Progenitor cell of endocrine pancreas (in vitro differentiated cells): ENCODE results near the gene DPH2. TPM values are rescaled to one million over a fixed set of nuclear protein-coding genes. Genes with fewer than 3 reads are reported as not detected.

Source experiments
- DNase-seq: peaks from one replicate; pipeline ENCODE4 v3.0.0; 2021; ENCODE audit warnings: low spot score; ENCODE audit not compliant: unreplicated experiment
- H3K27ac Mint-ChIP-seq: 2 replicates; pipeline ENCODE4 v1.8.0; 2021; ENCODE audit warnings: mild to moderate bottlenecking, moderate library complexity, mixed read lengths
- H3K27me3 Mint-ChIP-seq: 2 replicates; pipeline ENCODE4 v1.8.0; 2021; ENCODE audit warnings: mixed read lengths
- H3K36me3 Mint-ChIP-seq: 2 replicates; pipeline ENCODE4 v1.8.0; 2022; ENCODE audit warnings: mixed read lengths; ENCODE audit not compliant: insufficient read depth
- H3K4me1 Mint-ChIP-seq: 2 replicates; pipeline ENCODE4 v1.8.0; 2021; ENCODE audit warnings: low read depth, mixed read lengths
- H3K4me3 Mint-ChIP-seq: 2 replicates; pipeline ENCODE4 v1.8.0; 2021; ENCODE audit warnings: low read depth, mild to moderate bottlenecking, moderate library complexity, mixed read lengths
- H3K9me3 Mint-ChIP-seq: 2 replicates; pipeline ENCODE4 v1.8.0; 2021; ENCODE audit warnings: low read depth, mixed read lengths
- total RNA-seq: library from RNA; stranded (reverse); gene quantifications from 2 replicates; pipeline ENCODE4 v1.2.1, GENCODE V29; 2021
- TF ChIP-seq, protein P1 (sequence below): fragments of 200-600 bp; sonication (generic); IDR thresholded peaks from one replicate; pipeline ENCODE4 v1.5.0; 2021; ENCODE audit warnings: antibody characterized with exemption, mild to moderate bottlenecking; ENCODE audit not compliant: unreplicated experiment

Gene DPH2
- total RNA-seq, 1 donor from 2014 or later: 25.4 TPM

DNA sequence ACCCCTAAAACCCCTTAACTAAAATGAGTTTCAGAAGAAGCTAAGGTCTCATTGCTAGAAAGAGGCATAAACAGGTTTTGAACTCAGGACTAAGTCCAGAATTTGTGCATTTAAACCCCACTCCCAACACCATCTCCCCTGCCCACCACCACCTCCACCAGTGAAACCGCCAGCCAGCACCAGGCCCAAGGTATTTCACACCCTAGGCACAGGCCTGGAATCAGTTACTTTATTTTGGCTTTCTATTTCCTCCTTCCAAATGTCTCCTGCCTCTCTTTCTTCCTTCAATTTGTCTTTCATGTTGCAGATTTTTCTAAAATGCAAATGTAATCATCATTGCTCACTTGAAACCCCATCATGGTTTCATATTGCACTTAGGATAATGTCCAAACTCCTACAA is 24.9 kb upstream of the DPH2 start:
- Mint-ChIP-seq H3K9me3 (no peaks in the 10 kb centered on the region), H3K4me3 (no peak overlapping the region), H3K27ac (no peak overlapping the region), H3K4me1 (peaks cover 16% of the 10 kb centered on the region), H3K27me3 (peaks cover 10% of the 10 kb centered on the region), H3K36me3 (no peaks in the 10 kb centered on the region)
- TF ChIP-seq, protein P1, sequence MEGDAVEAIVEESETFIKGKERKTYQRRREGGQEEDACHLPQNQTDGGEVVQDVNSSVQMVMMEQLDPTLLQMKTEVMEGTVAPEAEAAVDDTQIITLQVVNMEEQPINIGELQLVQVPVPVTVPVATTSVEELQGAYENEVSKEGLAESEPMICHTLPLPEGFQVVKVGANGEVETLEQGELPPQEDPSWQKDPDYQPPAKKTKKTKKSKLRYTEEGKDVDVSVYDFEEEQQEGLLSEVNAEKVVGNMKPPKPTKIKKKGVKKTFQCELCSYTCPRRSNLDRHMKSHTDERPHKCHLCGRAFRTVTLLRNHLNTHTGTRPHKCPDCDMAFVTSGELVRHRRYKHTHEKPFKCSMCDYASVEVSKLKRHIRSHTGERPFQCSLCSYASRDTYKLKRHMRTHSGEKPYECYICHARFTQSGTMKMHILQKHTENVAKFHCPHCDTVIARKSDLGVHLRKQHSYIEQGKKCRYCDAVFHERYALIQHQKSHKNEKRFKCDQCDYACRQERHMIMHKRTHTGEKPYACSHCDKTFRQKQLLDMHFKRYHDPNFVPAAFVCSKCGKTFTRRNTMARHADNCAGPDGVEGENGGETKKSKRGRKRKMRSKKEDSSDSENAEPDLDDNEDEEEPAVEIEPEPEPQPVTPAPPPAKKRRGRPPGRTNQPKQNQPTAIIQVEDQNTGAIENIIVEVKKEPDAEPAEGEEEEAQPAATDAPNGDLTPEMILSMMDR: no peak
- no peak for DNase-seq

DNA sequence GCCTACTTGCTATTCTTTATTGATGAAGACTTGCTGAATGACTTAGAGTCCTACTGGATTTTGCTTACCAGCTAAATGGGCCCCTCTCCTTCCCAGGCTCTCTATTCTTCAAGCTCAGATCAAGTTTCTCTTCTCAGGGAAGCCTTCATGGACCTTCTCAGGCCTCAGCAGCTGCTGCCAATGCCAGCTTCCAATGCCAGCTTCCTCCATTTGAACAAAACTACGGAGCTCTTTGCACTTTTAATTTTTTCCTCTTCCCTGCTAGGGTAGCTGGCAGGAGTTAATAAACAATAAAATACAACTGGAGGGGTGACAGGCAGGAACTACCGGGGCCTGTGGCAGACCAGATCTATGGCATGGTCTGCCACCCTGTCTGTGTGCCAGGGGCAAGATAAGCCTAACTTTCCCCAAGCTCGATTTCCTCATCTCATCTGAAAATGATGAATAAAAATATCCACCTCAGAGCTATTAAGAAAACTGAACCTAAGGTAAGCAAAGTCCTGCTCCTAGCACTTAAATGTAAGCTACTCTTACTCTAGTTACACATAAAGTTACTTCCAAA is 24.1 kb upstream of the DPH2 start:
- Mint-ChIP-seq H3K27ac (peak overlapping the region; percentile 99), H3K36me3 (peaks cover 2% of the 10 kb centered on the region), H3K9me3 (no peaks in the 10 kb centered on the region), H3K27me3 (peaks cover 7% of the 10 kb centered on the region), H3K4me3 (peak overlapping the region; percentile 87), H3K4me1 (peaks cover 16% of the 10 kb centered on the region)
- TF ChIP-seq, protein P1: no peak
- no peak for DNase-seq

DNA sequence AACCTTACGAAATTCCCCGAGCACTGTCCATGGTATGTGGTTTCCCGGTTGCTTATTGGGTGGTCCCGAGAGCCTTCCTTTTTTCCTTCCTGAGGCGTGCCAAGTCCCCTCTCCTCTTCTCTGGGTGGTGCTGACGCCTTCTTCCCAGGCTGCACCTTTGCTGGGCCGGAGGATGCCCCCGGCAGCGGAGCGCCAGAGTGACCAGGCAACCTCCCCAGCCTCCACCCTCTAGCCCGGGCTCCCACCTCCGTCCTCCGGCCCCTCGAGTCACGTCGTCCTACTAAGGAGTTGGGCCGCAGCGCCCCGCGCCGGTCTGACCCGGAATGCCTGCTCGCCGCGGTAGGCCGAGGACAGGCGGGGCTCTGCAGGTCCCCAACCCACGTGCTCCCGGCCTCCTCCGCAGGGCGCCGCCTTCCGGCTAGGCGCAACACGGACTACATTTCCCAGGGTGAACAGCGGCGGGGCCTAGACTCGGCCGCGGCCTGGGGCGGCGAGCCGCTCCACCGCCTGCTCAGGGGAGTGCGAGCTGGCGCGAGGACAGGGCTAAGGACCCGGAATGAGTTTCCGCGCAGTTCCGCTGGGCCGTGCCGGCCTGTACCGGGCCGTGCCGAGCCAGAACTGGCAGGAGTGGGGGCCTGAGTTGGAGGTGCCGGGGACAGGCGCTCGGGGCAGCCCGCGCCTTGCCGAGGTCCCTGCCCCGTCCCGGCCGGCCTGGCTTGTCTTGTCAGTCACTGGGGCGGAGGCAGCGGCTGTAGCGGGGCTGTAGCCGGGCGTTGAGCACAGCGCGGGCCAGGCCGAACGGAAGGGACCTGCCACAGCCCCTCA is 23.4 kb upstream of the DPH2 start, which contains the start of gene IPO13:
Gene IPO13, plus strand, starts transcription at position 715 of the 825 bp plus-strand sequence. CDS start 651 bp downstream, outside the sequence.
- peak within 1 kb of the TSS; percentile 87 for H3K4me3 Mint-ChIP-seq
- peaks cover 16% of the 10 kb centered on the region for H3K4me1 Mint-ChIP-seq
- TF ChIP-seq, protein P1: peak; percentile 75
- no peaks in the 10 kb centered on the region for H3K9me3 Mint-ChIP-seq
- DNase-seq: peak; percentile 94
- H3K27ac Mint-ChIP-seq: peak within 1 kb of the TSS; percentile 99
- peaks cover 2% of the 10 kb centered on the region for H3K36me3 Mint-ChIP-seq
- H3K27me3 Mint-ChIP-seq: peaks cover 7% of the 10 kb centered on the region

DNA sequence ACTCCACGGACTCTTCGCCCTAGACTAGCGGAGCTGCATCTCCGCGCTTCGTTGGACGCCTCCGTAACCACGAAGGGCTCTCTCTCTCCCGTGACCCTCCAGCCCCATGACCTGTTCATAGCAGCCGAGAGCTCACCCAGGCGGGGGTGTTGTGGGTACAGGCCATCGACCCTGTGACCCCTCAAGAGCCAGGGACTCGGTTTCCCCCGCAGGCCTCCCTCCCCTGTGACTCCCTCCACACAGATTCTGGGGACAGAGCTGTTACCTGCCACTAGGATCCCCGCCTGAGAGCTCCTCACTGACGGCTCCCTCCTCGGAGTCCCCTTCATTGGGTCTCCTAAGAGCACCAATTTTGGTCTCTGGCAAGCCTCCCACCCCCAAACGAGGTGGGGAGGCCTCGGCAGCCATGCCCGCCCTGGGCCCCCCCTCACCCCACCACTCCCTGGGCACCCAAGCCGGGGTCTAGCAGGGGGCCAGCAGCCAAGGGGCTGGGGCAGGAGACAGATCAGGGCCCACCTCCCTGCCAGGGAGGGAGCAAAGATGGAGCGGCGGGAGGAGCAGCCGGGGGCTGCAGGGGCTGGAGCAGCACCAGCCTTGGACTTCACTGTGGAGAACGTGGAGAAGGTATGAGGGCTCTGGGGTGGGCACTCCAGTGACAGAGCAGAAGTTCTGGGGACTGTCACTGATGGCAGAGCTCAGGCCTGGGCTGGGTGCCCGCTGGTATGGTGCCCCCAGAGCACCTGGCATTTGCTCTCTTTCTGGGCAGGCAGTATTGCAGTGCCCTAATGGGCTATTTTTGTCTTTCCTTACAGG is 22.5 kb upstream of the DPH2 start:
- H3K9me3 Mint-ChIP-seq: no peaks in the 10 kb centered on the region
- peaks cover 16% of the 10 kb centered on the region for H3K4me1 Mint-ChIP-seq
- H3K36me3 Mint-ChIP-seq: peaks cover 2% of the 10 kb centered on the region
- H3K4me3 Mint-ChIP-seq: peak overlapping the region; percentile 87
- DNase-seq: no peak
- H3K27ac Mint-ChIP-seq: peak overlapping the region; percentile 99
- TF ChIP-seq, protein P1: no peak
- peaks cover 7% of the 10 kb centered on the region for H3K27me3 Mint-ChIP-seq

DNA sequence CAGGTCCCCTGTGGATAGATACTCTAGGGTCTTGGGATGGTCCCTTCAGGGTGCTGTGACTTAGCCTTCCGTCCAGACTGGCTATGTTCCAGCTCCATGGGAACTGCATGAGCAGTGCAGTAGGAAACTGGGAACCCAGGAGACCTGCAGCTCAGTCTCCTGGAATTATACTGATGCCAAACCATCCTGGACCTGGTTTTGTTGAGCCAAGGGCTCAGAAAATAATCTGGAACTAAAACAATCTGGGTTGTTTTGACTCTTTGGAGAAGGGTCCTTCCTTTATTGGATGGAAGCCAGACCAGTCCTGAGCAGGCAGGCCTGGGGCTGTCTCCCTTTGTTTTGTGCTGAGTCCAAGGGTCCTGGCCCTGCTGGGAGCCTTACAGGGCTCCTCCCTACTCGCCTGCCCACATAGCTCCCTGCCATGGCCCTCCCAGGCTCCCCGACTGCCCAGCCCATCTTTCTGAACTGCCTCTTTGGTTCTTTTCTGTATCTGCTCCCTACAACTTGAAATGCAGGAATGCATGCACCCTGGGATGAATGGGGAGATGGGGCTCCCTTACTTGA is 21.9 kb upstream of the DPH2 start:
- H3K9me3 Mint-ChIP-seq: no peaks in the 10 kb centered on the region
- TF ChIP-seq, protein P1: no peak
- peaks cover 2% of the 10 kb centered on the region for H3K27me3 Mint-ChIP-seq
- peak overlapping the region; percentile 87 for H3K4me3 Mint-ChIP-seq
- peaks cover 19% of the 10 kb centered on the region for H3K4me1 Mint-ChIP-seq
- no peak for DNase-seq
- H3K36me3 Mint-ChIP-seq: peaks cover 2% of the 10 kb centered on the region
- H3K27ac Mint-ChIP-seq: peak overlapping the region; percentile 81
